GM12878 (cell line): Measurements from ENCODE around the gene ATP6V1A. TPM values are rescaled to one million over a fixed set of nuclear protein-coding genes. Genes with fewer than 3 reads are reported as not detected.

Experiments used
- BMI1 ChIP-seq: fragments of 450-650 bp; IDR thresholded peaks from 2 replicates; pipeline ENCODE4 v1.6.1; 2016; ENCODE audit warnings: mild to moderate bottlenecking, moderate library complexity, borderline replicate concordance
- CBX3 ChIP-seq: fragments of 200-600 bp; sonication (generic); IDR thresholded peaks from 2 replicates; pipeline ENCODE4 v1.6.1; 2016; ENCODE audit warnings: low read depth, borderline replicate concordance
- EGR1 ChIP-seq, 2 experiments: IDR thresholded peaks; 1 replicate in 1 of 2; 2 replicates in 1 of 2; pipeline ENCODE4 v1.6.1; 2011 to 2012; ENCODE audit warnings: low read depth in 2 of 2, low read length in 2 of 2, borderline replicate concordance in 1 of 2, mild to moderate bottlenecking in 1 of 2, moderate library complexity in 1 of 2
- FOS ChIP-seq: IDR thresholded peaks from 3 replicates; pipeline ENCODE4 v1.6.1; 2011; ENCODE audit warnings: borderline replicate concordance; ENCODE audit not compliant: insufficient read length; ENCODE audit errors: extremely low read depth
- GATAD2B ChIP-seq: fragments of 450-650 bp; conservative IDR thresholded peaks from 2 replicates; pipeline ENCODE4 v1.6.1; 2017; ENCODE audit warnings: low read depth, mild to moderate bottlenecking, moderate library complexity
- HDAC6 ChIP-seq: fragments of 200-600 bp; sonication (generic); IDR thresholded peaks from one replicate; pipeline ENCODE4 v1.8.0; 2017; ENCODE audit warnings: antibody characterized with exemption; ENCODE audit not compliant: unreplicated experiment
- JUNB ChIP-seq: IDR thresholded peaks from 2 replicates; pipeline ENCODE4 v1.6.1; 2016; ENCODE audit warnings: antibody characterized with exemption, mild to moderate bottlenecking
- MEF2A ChIP-seq: IDR thresholded peaks from 2 replicates; pipeline ENCODE4 v1.6.1; 2011; ENCODE audit warnings: low read depth, mild to moderate bottlenecking, low read length, moderate library complexity; ENCODE audit not compliant: insufficient read depth
- MTA2 ChIP-seq: fragments of 450-650 bp; IDR thresholded peaks from 2 replicates; pipeline ENCODE4 v1.6.1; 2016; ENCODE audit warnings: low read depth, mild to moderate bottlenecking, moderate library complexity
- NFIC ChIP-seq: IDR thresholded peaks from 2 replicates; pipeline ENCODE4 v1.6.1; 2012; ENCODE audit warnings: low read depth, mild to moderate bottlenecking, inconsistent platforms, low read length, moderate library complexity
- NR2C1 ChIP-seq: fragments of 450-650 bp; IDR thresholded peaks from 2 replicates; pipeline ENCODE4 v1.6.1; 2017; ENCODE audit warnings: antibody characterized with exemption, mild to moderate bottlenecking, moderate library complexity
- RCOR1 ChIP-seq: conservative IDR thresholded peaks from 2 replicates; pipeline ENCODE4 v1.6.1; 2012; ENCODE audit warnings: low read depth, low read length, improper control_type of control experiment
- SMAD5 ChIP-seq: IDR thresholded peaks from 2 replicates; pipeline ENCODE4 v1.6.1; 2016; ENCODE audit warnings: antibody characterized with exemption, low read depth
- SUPT20H ChIP-seq: IDR thresholded peaks from 2 replicates; pipeline ENCODE4 v1.6.1; 2011; ENCODE audit warnings: low read depth, mild to moderate bottlenecking, low read length, moderate library complexity, borderline replicate concordance; ENCODE audit not compliant: control insufficient read depth
- ZNF384 ChIP-seq: IDR thresholded peaks from 2 replicates; pipeline ENCODE4 v1.6.1; 2012; ENCODE audit warnings: low read depth, mild to moderate bottlenecking, low read length, improper control_type of control experiment, borderline replicate concordance
- polyA plus RNA-seq, 11 experiments: library from polyadenylated mRNA; depleted of rRNA in 4 of 11; unstranded in 6 of 11; stranded (reverse) in 5 of 11; fragments of >200 nt; fragmentation: Nextera tagmentation in 4 of 11; fragmentation: Illumina TruSeq in 1 of 11; extraction: Ambion mirVana in 4 of 11; extraction: Trizol in 1 of 11; gene quantifications; 1 replicate in 1 of 11; 2 replicates in 10 of 11; pipeline versions ENCODE4 v1.2.1 to v1.2.3, GENCODE V29; 2011 to 2016; ENCODE audit warnings: inconsistent platforms in 2 of 11, missing spikeins in 2 of 11, low read depth in 1 of 11
- total RNA-seq, 4 experiments: library from RNA; depleted of rRNA in 3 of 4; stranded (reverse); fragments of >200 nt in 3 of 4; fragmentation: Illumina TruSeq in 1 of 4; extraction: Trizol in 1 of 4; gene quantifications; 2 replicates each; pipeline versions ENCODE4 v1.2.1 to v1.2.3, GENCODE V29; 2013 to 2021
- TF ChIP-seq, protein P1 (sequence below): fragments of 450-650 bp; IDR thresholded peaks from 2 replicates; pipeline ENCODE4 v1.6.1; 2016; ENCODE audit warnings: mild to moderate bottlenecking, moderate library complexity, borderline replicate concordance
- TF ChIP-seq, protein P2 (sequence below): fragments of 450-650 bp; IDR thresholded peaks from 2 replicates; pipeline ENCODE4 v1.6.1; 2018; ENCODE audit warnings: mild to moderate bottlenecking, low read depth, moderate library complexity; ENCODE audit not compliant: partially characterized antibody
- TF ChIP-seq, protein P3 (sequence below): IDR thresholded peaks from 2 replicates; pipeline ENCODE4 v1.6.1; 2012; ENCODE audit warnings: low read depth, low read length, improper control_type of control experiment
- TF ChIP-seq, protein P4 (sequence below): IDR thresholded peaks from 2 replicates; pipeline ENCODE4 v1.6.1; 2011; ENCODE audit warnings: mild to moderate bottlenecking, low read depth, low read length, moderate library complexity; ENCODE audit not compliant: insufficient replicate concordance

ATP6V1A gene
- total and polyA plus RNA-seq, 10 of the 15 experiments (the other 5 are each of a cell fraction or from before 2014, with no cell fraction given) = 22.4 to 65.8 (median 47.7) TPM

DNA sequence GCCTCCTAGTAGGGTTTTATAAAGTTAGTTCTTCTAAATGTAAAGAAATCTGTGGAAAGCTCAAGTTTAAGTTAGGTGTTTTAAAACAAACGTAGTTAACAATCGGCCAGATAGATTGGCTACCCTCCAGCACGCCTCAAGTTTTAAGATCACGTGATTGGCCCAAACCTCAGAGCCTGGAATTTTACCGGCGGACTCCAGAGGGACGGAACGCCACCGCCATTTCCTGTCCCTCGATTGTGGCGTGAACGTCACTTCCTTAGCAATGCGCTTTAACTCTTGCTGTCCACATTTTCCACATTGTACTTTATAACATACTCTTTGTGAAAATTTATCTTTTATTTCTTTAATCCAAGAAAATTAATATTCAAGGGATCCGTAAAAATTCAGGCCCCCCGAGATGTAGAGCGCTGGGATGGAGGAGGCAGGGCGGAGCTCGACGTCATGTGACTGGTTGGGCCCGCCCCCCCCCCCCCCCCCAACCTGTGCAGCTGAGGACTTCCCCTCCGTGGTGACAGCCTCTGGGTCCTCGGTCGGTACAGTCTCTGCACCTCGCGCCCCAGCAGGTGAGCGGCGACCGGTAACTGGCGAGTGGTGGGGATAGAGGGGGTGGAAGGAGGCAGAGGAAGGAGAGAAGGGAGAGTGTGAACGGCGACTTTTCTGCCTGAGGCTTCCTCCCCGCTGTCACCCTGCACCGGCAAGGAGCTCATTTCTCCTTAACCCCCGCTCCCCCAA lies at the start of gene ATP6V1A (continued):
- TF ChIP-seq, protein P1, sequence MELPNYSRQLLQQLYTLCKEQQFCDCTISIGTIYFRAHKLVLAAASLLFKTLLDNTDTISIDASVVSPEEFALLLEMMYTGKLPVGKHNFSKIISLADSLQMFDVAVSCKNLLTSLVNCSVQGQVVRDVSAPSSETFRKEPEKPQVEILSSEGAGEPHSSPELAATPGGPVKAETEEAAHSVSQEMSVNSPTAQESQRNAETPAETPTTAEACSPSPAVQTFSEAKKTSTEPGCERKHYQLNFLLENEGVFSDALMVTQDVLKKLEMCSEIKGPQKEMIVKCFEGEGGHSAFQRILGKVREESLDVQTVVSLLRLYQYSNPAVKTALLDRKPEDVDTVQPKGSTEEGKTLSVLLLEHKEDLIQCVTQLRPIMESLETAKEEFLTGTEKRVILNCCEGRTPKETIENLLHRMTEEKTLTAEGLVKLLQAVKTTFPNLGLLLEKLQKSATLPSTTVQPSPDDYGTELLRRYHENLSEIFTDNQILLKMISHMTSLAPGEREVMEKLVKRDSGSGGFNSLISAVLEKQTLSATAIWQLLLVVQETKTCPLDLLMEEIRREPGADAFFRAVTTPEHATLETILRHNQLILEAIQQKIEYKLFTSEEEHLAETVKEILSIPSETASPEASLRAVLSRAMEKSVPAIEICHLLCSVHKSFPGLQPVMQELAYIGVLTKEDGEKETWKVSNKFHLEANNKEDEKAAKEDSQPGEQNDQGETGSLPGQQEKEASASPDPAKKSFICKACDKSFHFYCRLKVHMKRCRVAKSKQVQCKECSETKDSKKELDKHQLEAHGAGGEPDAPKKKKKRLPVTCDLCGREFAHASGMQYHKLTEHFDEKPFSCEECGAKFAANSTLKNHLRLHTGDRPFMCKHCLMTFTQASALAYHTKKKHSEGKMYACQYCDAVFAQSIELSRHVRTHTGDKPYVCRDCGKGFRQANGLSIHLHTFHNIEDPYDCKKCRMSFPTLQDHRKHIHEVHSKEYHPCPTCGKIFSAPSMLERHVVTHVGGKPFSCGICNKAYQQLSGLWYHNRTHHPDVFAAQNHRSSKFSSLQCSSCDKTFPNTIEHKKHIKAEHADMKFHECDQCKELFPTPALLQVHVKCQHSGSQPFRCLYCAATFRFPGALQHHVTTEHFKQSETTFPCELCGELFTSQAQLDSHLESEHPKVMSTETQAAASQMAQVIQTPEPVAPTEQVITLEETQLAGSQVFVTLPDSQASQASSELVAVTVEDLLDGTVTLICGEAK = peak; percentile 96
- TF ChIP-seq ZNF384 (no peak), SUPT20H (no peak), EGR1 (IDR thresholded peaks at IDR 0.05; ENCODE audit: borderline replicate concordance in 1 of 2, low read depth in 2 of 2, low read length in 2 of 2) (0 out of 3 replicates have a peak, but pooled peaks of 1 of the 2 experiments have one; percentile 33), HDAC6 (no peak), MTA2 (peak; percentile 50; the same call in 1 of the 2 replicates), BMI1 (no peak; the same call in 1 of the 2 replicates), NFIC (peak; percentile 79; the same call in 1 of the 2 replicates), RCOR1 (no peak), JUNB (no peak), SMAD5 (no peak), MEF2A (0 out of 2 replicates have a peak, but pooled peaks have one; percentile 41), NR2C1 (peak; percentile 13; the same call in 1 of the 2 replicates), GATAD2B (no peak; the same call in 1 of the 2 replicates), CBX3 (no peak), FOS (no peak)
- TF ChIP-seq, protein P2, sequence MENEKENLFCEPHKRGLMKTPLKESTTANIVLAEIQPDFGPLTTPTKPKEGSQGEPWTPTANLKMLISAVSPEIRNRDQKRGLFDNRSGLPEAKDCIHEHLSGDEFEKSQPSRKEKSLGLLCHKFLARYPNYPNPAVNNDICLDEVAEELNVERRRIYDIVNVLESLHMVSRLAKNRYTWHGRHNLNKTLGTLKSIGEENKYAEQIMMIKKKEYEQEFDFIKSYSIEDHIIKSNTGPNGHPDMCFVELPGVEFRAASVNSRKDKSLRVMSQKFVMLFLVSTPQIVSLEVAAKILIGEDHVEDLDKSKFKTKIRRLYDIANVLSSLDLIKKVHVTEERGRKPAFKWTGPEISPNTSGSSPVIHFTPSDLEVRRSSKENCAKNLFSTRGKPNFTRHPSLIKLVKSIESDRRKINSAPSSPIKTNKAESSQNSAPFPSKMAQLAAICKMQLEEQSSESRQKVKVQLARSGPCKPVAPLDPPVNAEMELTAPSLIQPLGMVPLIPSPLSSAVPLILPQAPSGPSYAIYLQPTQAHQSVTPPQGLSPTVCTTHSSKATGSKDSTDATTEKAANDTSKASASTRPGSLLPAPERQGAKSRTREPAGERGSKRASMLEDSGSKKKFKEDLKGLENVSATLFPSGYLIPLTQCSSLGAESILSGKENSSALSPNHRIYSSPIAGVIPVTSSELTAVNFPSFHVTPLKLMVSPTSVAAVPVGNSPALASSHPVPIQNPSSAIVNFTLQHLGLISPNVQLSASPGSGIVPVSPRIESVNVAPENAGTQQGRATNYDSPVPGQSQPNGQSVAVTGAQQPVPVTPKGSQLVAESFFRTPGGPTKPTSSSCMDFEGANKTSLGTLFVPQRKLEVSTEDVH = peak; percentile 78
- TF ChIP-seq, protein P3, sequence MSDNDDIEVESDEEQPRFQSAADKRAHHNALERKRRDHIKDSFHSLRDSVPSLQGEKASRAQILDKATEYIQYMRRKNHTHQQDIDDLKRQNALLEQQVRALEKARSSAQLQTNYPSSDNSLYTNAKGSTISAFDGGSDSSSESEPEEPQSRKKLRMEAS = no peak
- TF ChIP-seq, protein P4, sequence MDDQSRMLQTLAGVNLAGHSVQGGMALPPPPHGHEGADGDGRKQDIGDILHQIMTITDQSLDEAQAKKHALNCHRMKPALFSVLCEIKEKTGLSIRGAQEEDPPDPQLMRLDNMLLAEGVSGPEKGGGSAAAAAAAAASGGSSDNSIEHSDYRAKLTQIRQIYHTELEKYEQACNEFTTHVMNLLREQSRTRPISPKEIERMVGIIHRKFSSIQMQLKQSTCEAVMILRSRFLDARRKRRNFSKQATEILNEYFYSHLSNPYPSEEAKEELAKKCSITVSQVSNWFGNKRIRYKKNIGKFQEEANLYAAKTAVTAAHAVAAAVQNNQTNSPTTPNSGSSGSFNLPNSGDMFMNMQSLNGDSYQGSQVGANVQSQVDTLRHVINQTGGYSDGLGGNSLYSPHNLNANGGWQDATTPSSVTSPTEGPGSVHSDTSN = no peak
